GM18505 (cell line): ENCODE measurements around the gene ACTR6.
"Not testable (repeated sequence)": the region's sequence is repeated elsewhere in the genome, so short reads cannot be mapped to it uniquely, and the experiment has no call there.

Experiments used
- ATAC-seq: cut with Tn5 transposase; IDR thresholded peaks from one replicate; pipeline ENCODE4 v1.9.1; 2021; ENCODE audit not compliant: unreplicated experiment
- POLR2A ChIP-seq: IDR thresholded peaks from 4 replicates; pipeline ENCODE4 v1.6.1; 2011; ENCODE audit warnings: borderline replicate concordance; ENCODE audit not compliant: insufficient read depth, insufficient read length; ENCODE audit errors: extremely low read depth

ACTR6 gene

GRCh38 chr12:100248886-100249285, 48.3 kb downstream of the ACTR6 start:
- no peak for ATAC-seq
- no peak for TF ChIP-seq POLR2A

GRCh38 chr12:100249941-100250340, 49.3 kb downstream of the ACTR6 start:
- TF ChIP-seq POLR2A: no peak
- no peak for ATAC-seq

DNA sequence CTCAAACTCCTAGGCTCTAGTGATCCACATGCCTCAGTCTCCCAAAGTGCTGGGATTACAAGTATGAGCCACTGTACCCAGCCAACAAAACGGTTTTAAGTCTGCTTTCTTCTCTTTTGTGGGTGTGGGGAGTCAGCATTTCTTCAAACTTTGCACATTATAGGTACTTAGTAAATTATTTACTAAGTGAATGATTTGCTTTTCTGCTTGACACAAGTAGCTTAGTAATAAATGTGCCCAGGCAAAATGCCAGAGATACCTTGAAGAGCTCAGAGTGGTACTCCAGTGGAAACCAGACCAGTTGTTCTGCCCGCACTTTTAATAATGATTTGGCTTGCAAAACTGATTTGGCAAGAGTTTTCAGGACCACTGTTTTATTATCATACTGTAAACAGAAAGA, 51.3 kb downstream of the ACTR6 start:
- no peak for TF ChIP-seq POLR2A

GRCh38 chr12:100253437-100253836, 52.8 kb downstream of the ACTR6 start:
- ATAC-seq: no peak
- no peak for TF ChIP-seq POLR2A

More for the DNA sequence above, 51.3 kb downstream of the ACTR6 start:
- ATAC-seq: no peak

GRCh38 chr12:100254876-100255275, 54.3 kb downstream of the ACTR6 start:
- ATAC-seq: no peak
- no peak for TF ChIP-seq POLR2A

DNA sequence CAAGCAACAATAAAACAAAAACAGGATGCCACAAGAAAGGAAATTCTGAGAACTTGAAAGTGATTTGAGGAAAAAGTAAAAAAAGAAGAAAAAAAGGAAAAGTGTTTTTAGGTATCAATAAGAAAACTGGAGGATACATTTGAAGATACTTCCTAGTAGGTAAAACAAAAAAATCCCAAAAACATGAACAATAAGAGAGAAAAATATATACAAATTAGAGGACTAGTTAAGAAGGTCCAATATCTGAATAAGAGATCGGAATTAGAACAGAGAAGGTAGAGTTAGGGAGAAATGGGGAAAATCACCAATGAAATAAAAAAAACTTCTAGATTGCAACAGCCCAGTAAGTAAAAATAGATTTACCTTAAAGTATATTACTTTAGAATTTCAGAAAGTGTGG, 57.5 kb downstream of the ACTR6 start:
- TF ChIP-seq POLR2A: no peak
- no peak for ATAC-seq

- TF ChIP-seq POLR2A: no peak
- no peak for ATAC-seq
Observed at GRCh38 chr12:100263131-100263530, 62.5 kb downstream of the ACTR6 start.

- not testable (repeated sequence) for ATAC-seq
Observed at GRCh38 chr12:100265107-100265506, 64.5 kb downstream of the ACTR6 start.

DNA sequence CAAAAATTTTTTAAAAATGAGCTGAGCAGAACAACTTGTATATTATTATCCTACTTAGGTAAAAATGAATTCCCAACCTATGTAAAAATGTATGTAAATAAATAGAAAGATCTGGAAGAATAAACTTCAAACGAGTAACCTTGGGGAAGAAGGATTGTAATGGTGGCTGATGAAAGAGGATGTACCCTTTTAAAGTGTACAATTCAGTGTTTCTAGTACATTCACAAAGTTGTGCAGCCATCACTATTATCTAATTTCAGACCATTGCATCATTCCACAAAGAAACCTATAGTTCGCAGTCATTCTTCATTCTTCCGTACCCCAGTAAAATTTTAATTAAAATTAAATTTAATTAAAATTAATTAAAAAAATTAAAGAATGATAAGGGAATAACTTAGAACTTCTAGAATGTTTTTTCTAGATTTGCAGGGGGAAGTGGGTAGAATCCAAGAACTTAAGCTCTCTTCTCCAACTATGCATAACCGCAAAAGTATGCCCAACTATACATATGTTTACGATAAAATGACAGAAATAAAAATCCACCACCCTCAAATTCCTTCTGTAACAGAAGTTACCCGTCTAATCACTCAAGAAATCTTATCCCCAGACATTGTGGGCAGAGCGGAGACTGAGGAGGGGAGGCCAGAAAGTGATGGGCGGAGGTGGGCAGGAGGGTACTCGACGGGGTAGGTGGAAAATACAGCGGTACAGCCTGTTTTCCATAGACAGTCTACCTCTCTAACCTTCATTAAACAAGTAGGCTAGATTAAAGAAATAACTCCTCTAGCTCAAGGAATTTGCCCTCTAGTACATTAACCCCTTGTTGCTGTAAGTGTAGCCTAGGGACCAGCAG, 65.3 kb downstream of the ACTR6 start:
- TF ChIP-seq POLR2A: no peak
- ATAC-seq: no peak

GRCh38 chr12:100266585-100266834, 65.9 kb downstream of the ACTR6 start:
- TF ChIP-seq POLR2A: no peak
- peak; percentile 82 for ATAC-seq

DNA sequence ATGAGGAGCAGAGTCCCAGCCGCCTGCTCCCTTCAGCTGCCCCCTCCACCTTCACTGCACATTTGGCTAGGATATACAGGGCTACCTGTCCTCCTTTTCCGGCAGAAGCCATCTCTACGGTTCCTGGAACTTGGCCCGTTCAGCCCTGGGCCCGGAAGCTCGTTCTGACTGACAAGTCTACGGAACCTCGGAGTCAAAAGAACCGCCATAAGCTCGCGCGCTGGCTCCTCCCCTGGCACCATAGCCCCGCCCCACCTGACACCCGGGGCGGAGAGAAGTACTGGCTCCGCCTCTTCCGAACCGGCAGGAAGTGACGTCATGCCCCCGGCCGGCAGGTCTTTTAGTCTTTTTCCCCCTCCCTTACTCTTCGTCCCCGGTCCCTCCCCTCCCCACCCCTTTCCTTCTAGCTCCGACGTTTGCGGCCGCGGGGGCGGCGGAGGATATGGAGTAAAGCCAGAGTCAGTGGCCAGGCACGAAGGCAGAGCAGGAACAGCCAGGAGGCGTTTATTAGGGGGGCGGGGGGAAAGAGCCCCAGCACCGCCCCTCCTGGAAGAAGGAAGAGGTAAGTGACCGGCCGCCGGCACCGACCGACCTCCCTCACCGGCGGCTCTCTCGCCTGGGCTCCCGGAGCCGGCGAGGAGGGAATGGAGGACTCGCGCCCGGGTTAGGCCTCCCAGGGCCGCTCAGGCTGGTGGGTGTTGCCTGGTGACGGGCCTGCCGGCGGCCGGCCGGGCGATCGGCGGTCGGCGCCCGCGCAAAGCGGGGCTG, 66.4 kb downstream of the ACTR6 start, which contains the start of the genes DEPDC4 and SCYL2:
Gene DEPDC4 (minus strand): TSS at position 245 of the 768 bp plus-strand sequence. CDS start 3 bp downstream, at position 242.
Gene SCYL2 (plus strand): TSS at position 343 of the 768 bp plus-strand sequence. CDS start 15,794 bp downstream, outside the sequence.
- TF ChIP-seq POLR2A: peak; percentile 47
- peak; percentile 91 for ATAC-seq

DNA sequence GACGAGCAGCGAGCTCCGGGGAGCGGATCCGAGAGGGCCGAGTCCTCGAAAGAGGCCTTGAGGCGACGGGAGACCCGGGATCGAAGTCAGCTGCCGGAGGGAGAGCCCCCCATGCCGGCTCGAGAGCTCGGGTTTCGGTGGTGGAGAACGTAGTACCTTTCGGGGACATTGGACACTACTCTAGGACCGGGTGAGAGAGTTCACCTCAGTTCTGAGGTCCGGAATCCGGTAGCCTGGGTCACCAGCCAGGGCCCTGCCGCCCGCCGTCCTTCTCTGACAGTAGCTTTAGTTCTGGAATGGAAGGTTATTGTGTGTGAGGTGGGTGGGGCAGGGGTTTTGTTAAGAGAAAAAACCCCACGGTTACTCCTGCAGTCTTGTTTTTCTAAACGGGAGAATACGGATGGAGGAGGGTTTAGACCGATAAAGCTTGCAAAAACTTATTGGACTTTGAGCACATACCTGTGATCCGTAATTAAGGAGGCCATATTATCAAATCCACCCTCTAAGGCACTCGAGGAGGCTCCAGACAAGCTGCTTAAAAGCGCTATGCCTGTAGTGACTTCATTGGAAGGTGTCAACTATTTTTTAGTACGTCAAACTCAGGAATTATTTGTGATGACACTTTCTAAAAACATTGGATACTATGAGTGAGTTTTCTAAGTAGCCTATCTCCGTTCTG, 67.1 kb downstream of the ACTR6 start:
- ATAC-seq: peak; percentile 7
- TF ChIP-seq POLR2A: no peak

GRCh38 chr12:100268835-100269564, 68.4 kb downstream of the ACTR6 start:
- no peak for TF ChIP-seq POLR2A
- no peak for ATAC-seq
